HEK293 (cell line): ENCODE data around the gene GRIK2.

ENCODE experiments used
- CTCF ChIA-PET: fragments of 350-600 bp; formaldehyde crosslinking; extraction: SDS; loops from one replicate; lab custom pipeline; 2021; ENCODE audit warnings: antibody characterized with exemption; lab: Yijun Ruan, JAX
- POLR2A ChIA-PET: fragments of 300-600 bp; formaldehyde crosslinking; extraction: SDS; loops from one replicate; lab custom pipeline; 2020; ENCODE audit warnings: antibody characterized with exemption, inconsistent platforms; lab: Yijun Ruan, JAX
- H3K27ac ChIP-seq: fragments of 200-500 bp; sonication (Bioruptor generic); 2 replicates; pipeline ENCODE4 v1.5.1; 2014; ENCODE audit warnings: low read depth, low read length, control low read depth, inconsistent platforms; ENCODE audit errors: extremely low read depth
- H3K36me3 ChIP-seq, 2 experiments: fragments of 200-500 bp in 1 of 2; sonication (Bioruptor generic) in 1 of 2; 1 replicate in 1 of 2; 2 replicates in 1 of 2; pipeline ENCODE4 v1.5.1; 2014 to 2017; ENCODE audit warnings: inconsistent platforms in 2 of 2, low read length in 2 of 2; ENCODE audit not compliant: control insufficient read depth in 2 of 2, insufficient read depth in 1 of 2
- H3K4me1 ChIP-seq: fragments of 200-500 bp; sonication (Bioruptor generic); 2 replicates; pipeline ENCODE4 v1.5.1; 2014; ENCODE audit warnings: mild to moderate bottlenecking, low read length, inconsistent platforms; ENCODE audit not compliant: control insufficient read depth, insufficient read depth
- H3K4me3 ChIP-seq: 2 replicates; pipeline ENCODE4 v1.5.1; 2011; ENCODE audit warnings: low read depth, mild to moderate bottlenecking, control low read depth, low read length, moderate library complexity
- H3K9me3 ChIP-seq: fragments of 200-500 bp; sonication (Bioruptor generic); 2 replicates; pipeline ENCODE4 v1.5.1; 2014; ENCODE audit warnings: low read depth, low read length, inconsistent platforms; ENCODE audit not compliant: control insufficient read depth, insufficient read depth
- GLI4 ChIP-seq: fragments of 450-650 bp; formaldehyde crosslinking; IDR thresholded peaks from 2 replicates; pipeline ENCODE4 v1.5.1; 2016; ENCODE audit warnings: missing biosample characterization, missing genetic modification characterization
- GLIS2 ChIP-seq: fragments of 450-650 bp; formaldehyde crosslinking; IDR thresholded peaks from 2 replicates; pipeline ENCODE4 v1.5.1; 2016; ENCODE audit warnings: missing biosample characterization, missing genetic modification characterization
- HOXA7 ChIP-seq: sonication (generic); formaldehyde crosslinking; IDR thresholded peaks from 2 replicates; pipeline ENCODE4 v1.8.1; 2022; ENCODE audit warnings: missing genetic modification reagents, borderline replicate concordance
- IKZF3 ChIP-seq: fragments of 450-650 bp; IDR thresholded peaks from 2 replicates; pipeline ENCODE4 v1.5.0; 2018; ENCODE audit warnings: missing biosample characterization, mild to moderate bottlenecking, missing genetic modification characterization, moderate library complexity
- MZF1 ChIP-seq: fragments of 450-650 bp; formaldehyde crosslinking; IDR thresholded peaks from 2 replicates; pipeline ENCODE4 v1.5.1; 2017; ENCODE audit warnings: missing biosample characterization, missing genetic modification characterization, borderline replicate concordance
- TRIM28 ChIP-seq: IDR thresholded peaks from 2 replicates; pipeline ENCODE4 v1.6.1; 2011; ENCODE audit warnings: low read length, control low read depth, borderline replicate concordance
- WT1 ChIP-seq: fragments of 450-650 bp; formaldehyde crosslinking; IDR thresholded peaks from 2 replicates; pipeline ENCODE4 v1.5.1; 2016; ENCODE audit warnings: missing biosample characterization, missing genetic modification characterization
- YY2 ChIP-seq: fragments of 450-650 bp; formaldehyde crosslinking; IDR thresholded peaks from 2 replicates; pipeline ENCODE4 v1.5.1; 2016; ENCODE audit warnings: missing biosample characterization, missing genetic modification characterization
- ZBTB20 ChIP-seq: fragments of 450-650 bp; formaldehyde crosslinking; IDR thresholded peaks from 2 replicates; pipeline ENCODE4 v1.5.1; 2016; ENCODE audit warnings: missing biosample characterization, missing genetic modification characterization
- ZFP69B ChIP-seq: fragments of 450-650 bp; formaldehyde crosslinking; IDR thresholded peaks from 2 replicates; pipeline ENCODE4 v1.5.1; 2016; ENCODE audit warnings: missing biosample characterization, missing genetic modification characterization
- ZNF112 ChIP-seq: fragments of 450-650 bp; formaldehyde crosslinking; IDR thresholded peaks from 2 replicates; pipeline ENCODE4 v1.5.0; 2017; ENCODE audit warnings: missing biosample characterization, missing genetic modification characterization
- ZNF146 ChIP-seq: fragments of 450-650 bp; formaldehyde crosslinking; IDR thresholded peaks from 2 replicates; pipeline ENCODE4 v1.5.1; 2016; ENCODE audit warnings: missing biosample characterization, missing genetic modification characterization
- ZNF2 ChIP-seq: fragments of 450-650 bp; formaldehyde crosslinking; IDR thresholded peaks from 2 replicates; pipeline ENCODE4 v1.5.1; 2016; ENCODE audit warnings: missing biosample characterization, missing genetic modification characterization
- ZNF239 ChIP-seq: fragments of 450-650 bp; formaldehyde crosslinking; IDR thresholded peaks from 2 replicates; pipeline ENCODE4 v1.5.1; 2016; ENCODE audit warnings: missing biosample characterization, missing genetic modification characterization
- ZNF24 ChIP-seq: fragments of 450-650 bp; formaldehyde crosslinking; IDR thresholded peaks from 2 replicates; pipeline ENCODE4 v1.5.1; 2016; ENCODE audit warnings: missing biosample characterization, missing genetic modification characterization
- ZNF274 ChIP-seq, 2 experiments: fragments of 200-500 bp in 1 of 2; fragments of 450-650 bp in 1 of 2; sonication (Bioruptor generic) in 1 of 2; formaldehyde crosslinking in 1 of 2; IDR thresholded peaks; 2 replicates each; pipeline versions ENCODE4 v1.5.1 to v1.6.1; 2014 to 2016; ENCODE audit warnings: borderline replicate concordance in 1 of 2, inconsistent platforms in 1 of 2, low read length in 1 of 2, missing biosample characterization in 1 of 2, missing genetic modification characterization in 1 of 2
- ZNF292 ChIP-seq: fragments of 450-650 bp; formaldehyde crosslinking; IDR thresholded peaks from 2 replicates; pipeline ENCODE4 v1.5.1; 2016; ENCODE audit warnings: low read depth, missing biosample characterization, missing genetic modification characterization, borderline replicate concordance
- ZNF324 ChIP-seq: fragments of 450-650 bp; formaldehyde crosslinking; IDR thresholded peaks from 2 replicates; pipeline ENCODE4 v1.5.1; 2016; ENCODE audit warnings: missing biosample characterization, missing genetic modification characterization
- ZNF558 ChIP-seq: fragments of 450-650 bp; formaldehyde crosslinking; IDR thresholded peaks from 2 replicates; pipeline ENCODE4 v1.5.1; 2016; ENCODE audit warnings: missing biosample characterization, missing genetic modification characterization
- ZNF626 ChIP-seq: fragments of 450-650 bp; sonication (Bioruptor Pico); formaldehyde crosslinking; IDR thresholded peaks from 2 replicates; pipeline ENCODE4 v1.5.1; 2018; ENCODE audit warnings: missing biosample characterization, missing genetic modification characterization, inconsistent platforms
- ZNF658 ChIP-seq: fragments of 450-650 bp; formaldehyde crosslinking; IDR thresholded peaks from 2 replicates; pipeline ENCODE4; 2016; ENCODE audit warnings: missing biosample characterization, missing genetic modification characterization
- ZNF660 ChIP-seq: fragments of 450-650 bp; IDR thresholded peaks from 2 replicates; pipeline ENCODE4 v1.5.1; 2018; ENCODE audit warnings: missing biosample characterization, mild to moderate bottlenecking, missing genetic modification characterization
- ZNF670 ChIP-seq: fragments of 450-650 bp; formaldehyde crosslinking; IDR thresholded peaks from 2 replicates; pipeline ENCODE4 v1.5.1; 2016; ENCODE audit warnings: missing biosample characterization, missing genetic modification characterization, low read depth
- ZNF707 ChIP-seq: fragments of 450-650 bp; formaldehyde crosslinking; IDR thresholded peaks from 2 replicates; pipeline ENCODE4 v1.5.1; 2016; ENCODE audit warnings: missing biosample characterization, missing genetic modification characterization
- ZNF776 ChIP-seq: fragments of 450-650 bp; formaldehyde crosslinking; IDR thresholded peaks from 2 replicates; pipeline ENCODE4 v1.5.0; 2017; ENCODE audit warnings: missing biosample characterization, missing genetic modification characterization, borderline replicate concordance
- ZSCAN23 ChIP-seq: fragments of 450-650 bp; formaldehyde crosslinking; IDR thresholded peaks from 2 replicates; pipeline ENCODE4 v1.5.1; 2016; ENCODE audit warnings: missing biosample characterization, missing genetic modification characterization
- TF ChIP-seq, protein P1 (sequence below): fragments of 450-650 bp; formaldehyde crosslinking; IDR thresholded peaks from 2 replicates; pipeline ENCODE4 v1.5.1; 2017; ENCODE audit warnings: missing biosample characterization, missing genetic modification characterization
- TF ChIP-seq, protein P2 (sequence below): fragments of 450-650 bp; formaldehyde crosslinking; IDR thresholded peaks from 2 replicates; pipeline ENCODE4 v1.5.1; 2016; ENCODE audit warnings: missing biosample characterization, missing genetic modification characterization
- TF ChIP-seq, protein P3 (sequence below): fragments of 450-650 bp; formaldehyde crosslinking; IDR thresholded peaks from 2 replicates; pipeline ENCODE4 v1.5.1; 2016; ENCODE audit warnings: missing biosample characterization, missing genetic modification characterization
- TF ChIP-seq, protein P4 (sequence below): fragments of 450-650 bp; formaldehyde crosslinking; IDR thresholded peaks from 2 replicates; pipeline ENCODE4 v1.5.1; 2016; ENCODE audit warnings: missing biosample characterization, missing genetic modification characterization, borderline replicate concordance

GRIK2 gene

DNA sequence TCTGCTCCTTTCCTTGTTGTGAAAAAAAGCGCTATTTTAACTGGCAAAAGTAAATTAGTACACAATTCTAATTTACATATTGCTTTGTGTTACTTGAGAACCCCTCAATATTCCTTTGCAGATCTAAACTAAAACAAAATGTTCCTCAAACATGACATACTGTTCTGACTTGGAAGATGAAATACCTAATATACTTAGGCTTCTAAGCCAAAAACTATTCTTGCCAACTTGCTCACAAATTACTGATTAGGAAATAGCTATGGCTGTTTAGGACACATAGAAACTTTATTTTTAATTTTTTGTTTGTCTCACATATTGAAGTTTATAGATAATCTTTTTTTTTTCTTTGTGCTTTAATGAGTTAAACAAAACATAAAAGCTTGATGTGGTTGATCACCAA lies 542.2 kb downstream of the GRIK2 start:
- ChIA-PET CTCF (interaction anchor here (0.6 kb wide), 1 partner anchor 46 kb away, joined by 6 read pairs; no protein-coding TSS in a partner anchor), POLR2A (no interaction called here)
- no peak for TF ChIP-seq ZNF274 (IDR thresholded peaks at IDR 0.05; ENCODE audit: low read length)
- TF ChIP-seq ZNF274 (tag by site-specific recombination; IDR thresholded peaks at IDR 0.05; ENCODE audit: borderline replicate concordance): no peak
- TF ChIP-seq ZNF292: no peak
- TF ChIP-seq, protein P1, sequence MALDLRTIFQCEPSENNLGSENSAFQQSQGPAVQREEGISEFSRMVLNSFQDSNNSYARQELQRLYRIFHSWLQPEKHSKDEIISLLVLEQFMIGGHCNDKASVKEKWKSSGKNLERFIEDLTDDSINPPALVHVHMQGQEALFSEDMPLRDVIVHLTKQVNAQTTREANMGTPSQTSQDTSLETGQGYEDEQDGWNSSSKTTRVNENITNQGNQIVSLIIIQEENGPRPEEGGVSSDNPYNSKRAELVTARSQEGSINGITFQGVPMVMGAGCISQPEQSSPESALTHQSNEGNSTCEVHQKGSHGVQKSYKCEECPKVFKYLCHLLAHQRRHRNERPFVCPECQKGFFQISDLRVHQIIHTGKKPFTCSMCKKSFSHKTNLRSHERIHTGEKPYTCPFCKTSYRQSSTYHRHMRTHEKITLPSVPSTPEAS (tag by site-specific recombination): no peak
- no peak for TF ChIP-seq ZNF558
- no peak for TF ChIP-seq HOXA7 (CRISPR knock-in tag)
- no peak for TF ChIP-seq YY2 (tag by site-specific recombination)
- TF ChIP-seq ZNF658 (tag by site-specific recombination): no peak
- no peak for TF ChIP-seq ZNF24 (tag by site-specific recombination)
- no peak for TF ChIP-seq ZNF776
- no peak for TF ChIP-seq ZBTB20 (tag by site-specific recombination)
- TF ChIP-seq ZNF670: no peak
- no peak for TF ChIP-seq ZNF324 (tag by site-specific recombination)
- TF ChIP-seq ZNF239 (tag by site-specific recombination): no peak
- no peak for TF ChIP-seq ZNF626
- TF ChIP-seq WT1 (tag by site-specific recombination): no peak
- TF ChIP-seq TRIM28: no peak
- Histone ChIP-seq H3K9me3 (no peaks in the 10 kb centered on the region), H3K27ac (no peak overlapping the region), H3K36me3 (no peaks in the 10 kb centered on the region), H3K4me1 (no peaks in the 10 kb centered on the region), H3K4me3 (no peak overlapping the region)

DNA sequence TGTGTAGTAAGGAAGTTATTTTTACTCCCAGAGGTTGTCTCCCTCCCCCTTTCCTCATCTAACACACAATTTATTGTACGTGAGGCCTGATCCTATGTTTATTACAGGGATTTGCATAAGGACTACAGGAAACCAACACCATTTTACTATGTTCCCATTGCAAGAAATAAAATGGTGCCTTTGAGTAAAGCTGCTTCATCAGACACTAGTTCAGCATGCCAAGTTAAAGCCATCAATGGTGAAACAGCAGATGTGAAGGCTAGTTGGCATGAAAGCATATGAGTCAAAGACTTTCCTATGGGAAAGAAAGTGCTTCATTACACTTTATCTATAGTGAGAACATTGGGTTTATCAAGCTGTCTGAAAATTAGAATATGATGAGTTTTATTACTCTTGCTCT lies 543.0 kb downstream of the GRIK2 start:
- no peaks in the 10 kb centered on the region for H3K36me3 ChIP-seq
- no peak overlapping the region for H3K4me3 ChIP-seq
- no peaks in the 10 kb centered on the region for H3K4me1 ChIP-seq
- H3K9me3 ChIP-seq: no peaks in the 10 kb centered on the region
- TF ChIP-seq ZNF24 (tag by site-specific recombination) (no peak), ZNF660 (tag by site-specific recombination) (no peak), ZFP69B (no peak), ZNF707 (tag by site-specific recombination) (no peak), MZF1 (tag by site-specific recombination) (no peak), GLI4 (tag by site-specific recombination) (no peak), IKZF3 (tag by site-specific recombination) (no peak), GLIS2 (tag by site-specific recombination) (no peak), ZSCAN23 (tag by site-specific recombination) (no peak), ZNF112 (tag by site-specific recombination) (no peak), HOXA7 (CRISPR knock-in tag) (no peak), ZNF2 (tag by site-specific recombination) (no peak), ZNF146 (tag by site-specific recombination) (no peak)
- TF ChIP-seq, protein P2, sequence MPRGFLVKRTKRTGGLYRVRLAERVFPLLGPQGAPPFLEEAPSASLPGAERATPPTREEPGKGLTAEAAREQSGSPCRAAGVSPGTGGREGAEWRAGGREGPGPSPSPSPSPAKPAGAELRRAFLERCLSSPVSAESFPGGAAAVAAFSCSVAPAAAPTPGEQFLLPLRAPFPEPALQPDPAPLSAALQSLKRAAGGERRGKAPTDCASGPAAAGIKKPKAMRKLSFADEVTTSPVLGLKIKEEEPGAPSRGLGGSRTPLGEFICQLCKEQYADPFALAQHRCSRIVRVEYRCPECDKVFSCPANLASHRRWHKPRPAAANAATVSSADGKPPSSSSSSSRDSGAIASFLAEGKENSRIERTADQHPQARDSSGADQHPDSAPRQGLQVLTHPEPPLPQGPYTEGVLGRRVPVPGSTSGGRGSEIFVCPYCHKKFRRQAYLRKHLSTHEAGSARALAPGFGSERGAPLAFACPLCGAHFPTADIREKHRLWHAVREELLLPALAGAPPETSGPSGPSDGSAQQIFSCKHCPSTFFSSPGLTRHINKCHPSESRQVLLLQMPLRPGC (tag by site-specific recombination): no peak
- TF ChIP-seq, protein P3, sequence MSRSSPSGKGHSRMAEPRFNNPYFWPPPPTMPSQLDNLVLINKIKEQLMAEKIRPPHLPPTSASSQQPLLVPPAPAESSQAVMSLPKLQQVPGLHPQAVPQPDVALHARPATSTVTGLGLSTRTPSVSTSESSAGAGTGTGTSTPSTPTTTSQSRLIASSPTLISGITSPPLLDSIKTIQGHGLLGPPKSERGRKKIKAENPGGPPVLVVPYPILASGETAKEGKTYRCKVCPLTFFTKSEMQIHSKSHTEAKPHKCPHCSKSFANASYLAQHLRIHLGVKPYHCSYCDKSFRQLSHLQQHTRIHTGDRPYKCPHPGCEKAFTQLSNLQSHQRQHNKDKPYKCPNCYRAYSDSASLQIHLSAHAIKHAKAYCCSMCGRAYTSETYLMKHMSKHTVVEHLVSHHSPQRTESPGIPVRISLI (tag by site-specific recombination): no peak
- TF ChIP-seq, protein P4, sequence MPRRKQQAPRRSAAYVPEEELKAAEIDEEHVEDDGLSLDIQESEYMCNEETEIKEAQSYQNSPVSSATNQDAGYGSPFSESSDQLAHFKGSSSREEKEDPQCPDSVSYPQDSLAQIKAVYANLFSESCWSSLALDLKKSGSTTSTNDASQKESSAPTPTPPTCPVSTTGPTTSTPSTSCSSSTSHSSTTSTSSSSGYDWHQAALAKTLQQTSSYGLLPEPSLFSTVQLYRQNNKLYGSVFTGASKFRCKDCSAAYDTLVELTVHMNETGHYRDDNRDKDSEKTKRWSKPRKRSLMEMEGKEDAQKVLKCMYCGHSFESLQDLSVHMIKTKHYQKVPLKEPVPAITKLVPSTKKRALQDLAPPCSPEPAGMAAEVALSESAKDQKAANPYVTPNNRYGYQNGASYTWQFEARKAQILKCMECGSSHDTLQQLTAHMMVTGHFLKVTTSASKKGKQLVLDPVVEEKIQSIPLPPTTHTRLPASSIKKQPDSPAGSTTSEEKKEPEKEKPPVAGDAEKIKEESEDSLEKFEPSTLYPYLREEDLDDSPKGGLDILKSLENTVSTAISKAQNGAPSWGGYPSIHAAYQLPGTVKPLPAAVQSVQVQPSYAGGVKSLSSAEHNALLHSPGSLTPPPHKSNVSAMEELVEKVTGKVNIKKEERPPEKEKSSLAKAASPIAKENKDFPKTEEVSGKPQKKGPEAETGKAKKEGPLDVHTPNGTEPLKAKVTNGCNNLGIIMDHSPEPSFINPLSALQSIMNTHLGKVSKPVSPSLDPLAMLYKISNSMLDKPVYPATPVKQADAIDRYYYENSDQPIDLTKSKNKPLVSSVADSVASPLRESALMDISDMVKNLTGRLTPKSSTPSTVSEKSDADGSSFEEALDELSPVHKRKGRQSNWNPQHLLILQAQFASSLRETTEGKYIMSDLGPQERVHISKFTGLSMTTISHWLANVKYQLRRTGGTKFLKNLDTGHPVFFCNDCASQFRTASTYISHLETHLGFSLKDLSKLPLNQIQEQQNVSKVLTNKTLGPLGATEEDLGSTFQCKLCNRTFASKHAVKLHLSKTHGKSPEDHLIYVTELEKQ (tag by site-specific recombination): no peak
- CTCF ChIA-PET: interaction anchor here (0.6 kb wide), 1 partner anchor 1349 kb away, joined by 5 read pairs; no protein-coding TSS in a partner anchor
- H3K27ac ChIP-seq: no peak overlapping the region
- POLR2A ChIA-PET: no interaction called here
